Gastroesophageal sphincter (tissue), 3 donors: ENCODE results near the gene ABCC2.

Experiments
- POLR2A ChIP-seq, 2 donors: fragments of 450-650 bp; IDR thresholded peaks; one replicate each; pipeline ENCODE4 v1.6.1; 2017; ENCODE audit warnings: antibody characterized with exemption in 2 of 2, mild to moderate bottlenecking in 2 of 2, moderate library complexity in 1 of 2
- TF ChIP-seq, protein P1 (sequence below), 4 experiments: fragments of 200-600 bp in 2 of 4; fragments of 450-650 bp in 2 of 4; sonication (generic) in 1 of 4; IDR thresholded peaks; one replicate each; pipeline ENCODE4 v1.5.1; 2017 to 2019; ENCODE audit warnings: antibody characterized with exemption in 4 of 4, mild to moderate bottlenecking in 2 of 4, moderate library complexity in 2 of 4

DNA sequence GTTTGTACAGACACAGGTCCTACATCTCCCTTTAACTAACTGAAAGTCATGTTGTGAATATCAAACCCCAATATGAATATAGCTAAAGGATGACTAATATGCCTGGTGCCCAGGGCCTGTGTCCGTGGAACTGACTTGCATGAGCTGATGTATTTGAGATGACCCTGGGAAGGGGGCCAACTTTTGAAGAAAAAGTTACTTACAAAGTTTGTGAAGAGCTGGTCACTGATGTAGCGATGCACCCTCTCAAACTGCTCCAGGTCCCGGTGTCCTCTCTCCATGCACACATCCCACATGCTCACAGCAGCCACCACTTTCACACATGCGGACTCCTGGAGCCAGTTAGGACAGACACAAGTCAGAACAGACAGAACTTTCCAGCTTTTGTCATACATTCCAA is 106.2 kb downstream of the ABCC2 start:
- no peak for TF ChIP-seq POLR2A (IDR thresholded peaks at IDR 0.05)
- TF ChIP-seq, protein P1, sequence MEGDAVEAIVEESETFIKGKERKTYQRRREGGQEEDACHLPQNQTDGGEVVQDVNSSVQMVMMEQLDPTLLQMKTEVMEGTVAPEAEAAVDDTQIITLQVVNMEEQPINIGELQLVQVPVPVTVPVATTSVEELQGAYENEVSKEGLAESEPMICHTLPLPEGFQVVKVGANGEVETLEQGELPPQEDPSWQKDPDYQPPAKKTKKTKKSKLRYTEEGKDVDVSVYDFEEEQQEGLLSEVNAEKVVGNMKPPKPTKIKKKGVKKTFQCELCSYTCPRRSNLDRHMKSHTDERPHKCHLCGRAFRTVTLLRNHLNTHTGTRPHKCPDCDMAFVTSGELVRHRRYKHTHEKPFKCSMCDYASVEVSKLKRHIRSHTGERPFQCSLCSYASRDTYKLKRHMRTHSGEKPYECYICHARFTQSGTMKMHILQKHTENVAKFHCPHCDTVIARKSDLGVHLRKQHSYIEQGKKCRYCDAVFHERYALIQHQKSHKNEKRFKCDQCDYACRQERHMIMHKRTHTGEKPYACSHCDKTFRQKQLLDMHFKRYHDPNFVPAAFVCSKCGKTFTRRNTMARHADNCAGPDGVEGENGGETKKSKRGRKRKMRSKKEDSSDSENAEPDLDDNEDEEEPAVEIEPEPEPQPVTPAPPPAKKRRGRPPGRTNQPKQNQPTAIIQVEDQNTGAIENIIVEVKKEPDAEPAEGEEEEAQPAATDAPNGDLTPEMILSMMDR (IDR thresholded peaks at IDR 0.05): no peak
